ENCODE results near the gene CCDC186. TPM values are rescaled to one million over a fixed set of nuclear protein-coding genes. Genes with fewer than 3 reads are reported as not detected.

The CCDC186 gene
- total RNA-seq, 4 donors from 2014 or later: 39.0 to 87.8 (median 50.9) TPM

- Histone ChIP-seq H3K9me3 (no peaks in the 10 kb centered on the region), H3K4me3 (no peak overlapping the region), H3K27ac (no peak overlapping the region), H3K36me3 (no peaks in the 10 kb centered on the region), H3K4me1 (peaks cover 9% of the 10 kb centered on the region), H3K27me3 (no peaks in the 10 kb centered on the region)
- no peak for DNase-seq (ENCODE audit: low spot score in 2 of 2)
- WGBS: 66% methylated on average over 2 of the region's 2 CpGs
- TF ChIP-seq POLR2A (IDR thresholded peaks at IDR 0.05) (no peak), EP300 (IDR thresholded peaks at IDR 0.05) (no peak), CTCF (IDR thresholded peaks at IDR 0.05) (no peak), POLR2AphosphoS5 (IDR thresholded peaks at IDR 0.05) (no peak)
These were observed 71.7 kb downstream of the CCDC186 start for GRCh38 chr10:114102256-114102655.

GRCh38 chr10:114100848-114101741 is 72.9 kb downstream of the CCDC186 start:
- Histone ChIP-seq H3K27me3 (no peaks in the 10 kb centered on the region), H3K27ac (no peak overlapping the region), H3K9me3 (no peaks in the 10 kb centered on the region), H3K36me3 (no peaks in the 10 kb centered on the region), H3K4me1 (peaks cover 9% of the 10 kb centered on the region), H3K4me3 (peak overlapping the region; percentile 40)
- DNase-seq (ENCODE audit: low spot score in 2 of 2): no peak
- TF ChIP-seq CTCF (IDR thresholded peaks at IDR 0.05) (no peak), POLR2A (IDR thresholded peaks at IDR 0.05) (no peak), EP300 (IDR thresholded peaks at IDR 0.05) (no peak), POLR2AphosphoS5 (IDR thresholded peaks at IDR 0.05) (no peak)
- 12% methylated on average over 33 of the region's 47 CpGs for WGBS

- Histone ChIP-seq H3K36me3 (no peaks in the 10 kb centered on the region), H3K27me3 (no peaks in the 10 kb centered on the region), H3K4me3 (no peak overlapping the region), H3K9me3 (no peaks in the 10 kb centered on the region), H3K4me1 (peaks cover 5% of the 10 kb centered on the region), H3K27ac (no peak overlapping the region)
- TF ChIP-seq CTCF (IDR thresholded peaks at IDR 0.05) (no peak), POLR2A (IDR thresholded peaks at IDR 0.05) (no peak), EP300 (IDR thresholded peaks at IDR 0.05) (no peak), POLR2AphosphoS5 (IDR thresholded peaks at IDR 0.05) (no peak)
- WGBS: 79% methylated on average over 3 of the region's 3 CpGs
- DNase-seq (ENCODE audit: low spot score in 2 of 2): no peak
These were observed 77.1 kb downstream of the CCDC186 start for GRCh38 chr10:114096864-114097263.

- DNase-seq (ENCODE audit: low spot score in 2 of 2): no peak
- TF ChIP-seq POLR2AphosphoS5 (IDR thresholded peaks at IDR 0.05) (no peak), POLR2A (IDR thresholded peaks at IDR 0.05) (no peak), EP300 (IDR thresholded peaks at IDR 0.05) (no peak), CTCF (IDR thresholded peaks at IDR 0.05) (no peak)
- Histone ChIP-seq H3K36me3 (no peaks in the 10 kb centered on the region), H3K9me3 (no peaks in the 10 kb centered on the region), H3K4me1 (no peaks in the 10 kb centered on the region), H3K4me3 (no peak overlapping the region), H3K27me3 (no peaks in the 10 kb centered on the region), H3K27ac (no peak overlapping the region)
- 62% methylated on average over 13 of the region's 13 CpGs for WGBS
These were observed 78.3 kb downstream of the CCDC186 start for GRCh38 chr10:114095559-114096337.

GRCh38 chr10:114094795-114095194 is 79.2 kb downstream of the CCDC186 start:
- Histone ChIP-seq H3K27ac (no peak overlapping the region), H3K27me3 (no peaks in the 10 kb centered on the region), H3K36me3 (no peaks in the 10 kb centered on the region), H3K4me3 (no peak overlapping the region), H3K9me3 (no peaks in the 10 kb centered on the region), H3K4me1 (no peaks in the 10 kb centered on the region)
- DNase-seq (ENCODE audit: low spot score in 2 of 2): no peak
- WGBS: 87% methylated on average over 3 of the region's 3 CpGs
- TF ChIP-seq EP300 (IDR thresholded peaks at IDR 0.05) (no peak), POLR2A (IDR thresholded peaks at IDR 0.05) (no peak), POLR2AphosphoS5 (IDR thresholded peaks at IDR 0.05) (no peak), CTCF (IDR thresholded peaks at IDR 0.05) (no peak)
